GM19238 (cell line): ENCODE measurements around the gene CSMD2.
A peak's percentile ranks its signal among the peaks of the same experiment; 100 is the strongest.
"Not testable (repeated sequence)": the region's sequence is repeated elsewhere in the genome, so short reads cannot be mapped to it uniquely, and the experiment has no call there.

Source experiments
- DNase-seq: peaks from one replicate; pipeline ENCODE4 v3.0.0; 2011; ENCODE audit warnings: low spot score; ENCODE audit not compliant: insufficient read length

Gene CSMD2

GRCh38 chr1:34164771-34165391 lies at the start of gene CSMD2:
Gene CSMD2, minus strand, starts transcription at chr1:34165230. Its CDS starts 133 bp downstream, at chr1:34165097.
- DNase-seq = no peak

GRCh38 chr1:34213956-34214355 lies 48.9 kb upstream of the CSMD2 start:
- no peak for DNase-seq

DNA sequence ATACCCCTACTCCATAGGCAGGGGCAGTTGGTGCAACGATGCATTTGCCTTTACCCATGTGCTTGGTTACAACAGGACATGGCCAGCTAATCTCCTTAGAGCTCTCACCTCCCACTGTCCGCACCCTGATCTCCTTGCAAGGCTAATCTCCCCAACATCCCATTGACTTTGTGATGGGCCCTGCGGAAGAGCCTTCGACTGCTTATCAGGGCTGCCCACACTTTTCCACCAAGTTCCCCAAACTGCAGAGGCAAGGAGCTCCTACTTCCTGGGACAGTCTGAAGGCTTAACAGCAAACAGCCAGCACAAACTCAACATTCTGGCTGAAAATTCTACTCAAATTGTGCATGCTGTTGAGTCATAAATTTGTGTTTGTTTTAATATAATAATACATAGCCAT lies 47.6 kb upstream of the CSMD2 start:
- no peak for DNase-seq

DNA sequence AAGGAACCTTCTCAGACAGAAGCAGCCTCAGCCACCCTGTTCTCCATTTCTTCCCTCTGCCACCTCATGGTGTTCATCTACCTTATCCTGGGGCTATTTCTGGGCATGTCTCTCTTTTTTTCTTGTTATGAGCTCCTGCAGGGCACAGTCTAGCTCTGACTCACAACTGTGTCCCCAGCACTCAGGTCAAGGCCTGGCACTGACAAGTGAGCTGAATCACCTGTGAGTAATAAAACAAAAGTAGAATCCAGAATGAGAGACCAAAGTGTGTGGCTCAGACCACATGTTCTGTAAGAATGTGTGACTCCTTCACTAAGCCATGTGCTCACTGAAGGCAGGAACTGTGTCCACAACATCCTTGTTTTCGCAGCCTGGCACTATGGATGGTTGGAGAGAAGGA lies 34.9 kb upstream of the CSMD2 start:
- DNase-seq = no peak

DNA sequence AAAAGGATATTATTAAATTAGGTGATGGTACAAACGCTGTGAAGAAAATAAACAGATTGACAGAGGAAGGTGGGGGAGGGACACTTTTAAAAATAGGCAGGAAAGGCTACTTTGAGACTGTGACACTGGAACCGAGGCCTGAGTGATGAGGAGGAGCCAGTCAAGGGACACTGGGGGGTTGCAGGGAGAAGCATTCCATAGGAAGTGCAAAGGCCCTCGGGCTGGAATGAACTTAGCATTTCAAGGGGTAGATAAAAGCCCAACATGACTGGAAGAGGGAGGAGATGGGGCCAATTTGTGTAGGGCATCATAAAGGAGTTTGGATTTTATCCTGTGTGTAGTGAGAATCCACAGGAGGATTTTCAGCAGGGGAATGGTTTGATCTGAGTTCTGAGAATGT lies 27.6 kb upstream of the CSMD2 start:
- no peak for DNase-seq

- DNase-seq = no peak
Observed at GRCh38 chr1:34190692-34191091, 25.7 kb upstream of the CSMD2 start.

DNA sequence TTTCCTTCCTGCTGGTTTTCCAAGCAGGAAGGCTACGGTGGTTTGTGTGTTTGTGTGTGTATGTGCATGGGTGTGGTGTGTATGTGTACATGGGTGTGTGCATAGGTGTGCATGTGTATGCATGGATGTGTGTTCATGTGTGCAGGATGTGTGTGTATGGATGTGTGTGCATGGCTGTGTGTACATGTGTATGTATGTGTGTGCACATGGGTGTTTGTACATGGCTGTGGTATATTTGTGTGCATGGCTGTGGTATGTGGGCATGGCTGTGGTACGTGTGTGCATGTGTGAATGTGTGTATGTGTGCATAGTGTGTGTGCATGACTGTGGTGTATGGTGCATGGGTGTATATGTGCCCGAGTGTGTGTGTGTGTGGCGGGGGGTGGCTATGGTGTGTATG lies 24.0 kb upstream of the CSMD2 start:
- no peak for DNase-seq

DNA sequence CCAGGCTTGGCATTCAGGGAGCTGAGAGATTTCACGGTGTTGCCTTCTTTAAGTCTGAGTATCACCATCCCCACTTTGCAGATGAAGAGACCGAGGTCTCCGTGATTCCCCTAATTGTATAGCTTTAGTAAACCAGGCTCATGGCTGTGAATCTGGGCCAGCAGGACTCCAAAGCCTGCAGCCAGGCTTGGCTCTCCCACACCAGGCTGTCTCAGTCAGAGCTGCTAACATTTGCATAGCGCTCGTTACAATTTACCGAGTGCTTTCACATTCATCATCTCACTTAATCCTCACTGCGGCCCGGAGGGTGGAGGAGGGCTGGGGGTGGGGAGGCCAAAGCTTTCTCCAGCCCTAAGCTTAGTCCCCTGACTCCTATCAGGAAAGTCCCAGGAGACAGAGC lies 23.4 kb upstream of the CSMD2 start:
- DNase-seq = no peak

GRCh38 chr1:34186741-34187494 lies 21.9 kb upstream of the CSMD2 start:
- no peak for DNase-seq

DNA sequence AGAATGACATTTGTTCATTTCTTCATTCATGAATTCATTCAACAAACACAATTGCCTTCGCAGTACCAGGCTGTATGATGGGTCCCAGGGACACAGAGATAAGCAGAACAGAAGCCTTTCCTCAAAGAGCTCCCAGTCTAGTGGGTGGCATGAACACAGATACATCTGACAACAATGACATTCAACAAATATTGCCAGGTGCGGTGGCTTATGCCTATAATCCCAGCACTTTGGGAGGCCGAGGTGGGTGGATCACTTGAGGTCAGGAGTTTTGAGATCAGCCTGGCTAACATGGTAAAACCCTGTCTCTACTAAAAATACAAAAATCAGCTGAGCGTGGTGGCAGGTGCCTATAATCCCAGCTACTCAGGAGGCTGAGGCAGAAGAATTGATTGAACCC lies 18.4 kb upstream of the CSMD2 start:
- not testable (repeated sequence) for DNase-seq

GRCh38 chr1:34178072-34178471 lies 13.0 kb upstream of the CSMD2 start:
- no peak for DNase-seq

- DNase-seq = no peak
Observed at GRCh38 chr1:34176830-34177603, 12.0 kb upstream of the CSMD2 start, which contains the start of gene C1orf94. Gene C1orf94, plus strand, starts transcription at chr1:34176907. Its CDS starts 883 bp downstream, at chr1:34177790.

GRCh38 chr1:34175744-34176143 lies 10.7 kb upstream of the CSMD2 start:
- no peak for DNase-seq

DNA sequence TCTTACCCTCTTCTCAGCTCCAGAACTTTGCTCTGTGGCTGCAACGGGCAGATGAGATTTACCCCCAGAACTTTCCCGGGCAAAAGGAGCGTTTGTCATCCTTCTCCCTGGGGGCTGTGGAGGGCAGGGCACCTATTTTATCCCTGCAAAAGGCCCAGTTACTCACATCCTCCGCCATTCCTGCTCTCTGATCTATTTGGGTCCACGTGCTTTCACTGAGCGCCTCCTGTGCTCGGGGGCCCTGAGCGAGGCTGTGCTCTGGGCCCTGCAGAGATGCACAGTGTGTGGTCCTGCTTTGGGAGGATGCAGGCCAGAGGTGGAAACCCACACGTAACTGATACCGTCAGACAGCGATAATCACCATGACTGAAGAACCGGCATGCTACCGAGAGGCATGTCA lies 2.4 kb upstream of the CSMD2 start:
- DNase-seq = no peak

DNA sequence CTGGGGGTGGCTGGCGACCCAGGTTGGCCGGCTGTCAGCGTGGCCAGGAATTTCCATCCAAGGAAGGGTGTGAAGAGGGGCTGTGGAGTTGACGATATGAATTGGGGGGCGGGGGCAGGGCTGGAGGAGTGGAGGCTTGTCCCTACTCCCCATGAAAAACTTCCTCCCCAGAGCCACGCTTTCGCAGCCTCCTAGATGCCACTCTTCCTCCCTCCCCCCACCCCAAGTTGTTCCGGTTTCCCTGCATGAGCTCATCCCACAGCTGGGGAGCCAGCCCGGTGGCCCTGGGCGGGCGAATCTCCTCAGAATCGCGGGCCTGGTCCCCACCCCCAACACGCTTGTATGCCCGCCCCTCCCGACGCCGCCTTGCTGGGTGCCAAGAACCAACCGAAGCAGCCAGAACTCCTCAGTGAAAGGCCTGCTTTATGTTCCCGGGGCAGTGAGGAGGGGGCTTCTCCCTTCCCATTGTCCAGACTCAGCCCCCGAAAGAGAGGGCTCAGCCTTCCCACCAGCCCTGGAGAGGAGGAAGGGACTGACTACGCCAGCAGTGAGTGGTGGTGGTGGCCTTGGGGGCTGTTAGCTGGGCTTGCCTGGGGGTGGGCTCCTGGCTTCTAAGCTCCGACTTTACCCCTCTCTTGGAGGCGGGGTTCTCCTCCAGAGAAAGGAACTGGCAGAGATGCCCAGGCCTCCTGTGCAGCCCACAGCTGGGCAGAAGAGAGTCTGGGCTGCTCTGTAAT lies 1.8 kb upstream of the CSMD2 start:
- DNase-seq = no peak

DNA sequence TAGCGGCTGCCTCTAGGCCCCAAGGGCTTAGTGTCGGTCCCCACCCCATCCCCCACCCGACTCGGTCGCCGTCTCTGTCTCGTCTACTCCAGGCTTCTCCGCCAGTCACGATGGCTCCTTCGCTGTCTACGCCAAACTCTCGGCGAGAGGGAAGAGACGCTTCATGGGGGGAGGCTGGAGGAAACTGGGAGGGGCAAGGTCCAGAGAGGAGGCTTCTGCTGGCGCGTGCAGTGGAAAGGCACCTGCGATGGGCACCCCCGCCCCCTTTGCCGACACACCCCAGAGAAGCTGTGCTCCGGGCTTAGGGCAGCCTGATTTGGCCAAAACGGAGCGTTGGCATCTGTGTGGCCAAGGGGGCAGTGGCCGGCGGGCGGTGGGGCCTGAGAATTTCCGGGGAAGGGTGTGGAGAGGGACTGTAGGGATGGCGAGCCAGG lies 1.2 kb upstream of the CSMD2 start:
- DNase-seq = no peak

GRCh38 chr1:34165422-34165921 lies 442 bp upstream of the CSMD2 start:
- DNase-seq = no peak

- DNase-seq = no peak
Observed at GRCh38 chr1:34163792-34164731, 968 bp downstream of the CSMD2 start.

GRCh38 chr1:34162852-34163766 lies 1.9 kb downstream of the CSMD2 start:
- peak; percentile 45 for DNase-seq
